Measurements from ENCODE around the gene ZFYVE9. TPM values are rescaled to one million over a fixed set of nuclear protein-coding genes. Genes with fewer than 3 reads are reported as not detected.
"Not testable (repeated sequence)": the region's sequence is repeated elsewhere in the genome, so short reads cannot be mapped to it uniquely, and the experiment has no call there.

Gene ZFYVE9
- polyA plus RNA-seq, 10 donors = 17.4 to 23.0 (median 21.3) TPM

- DNase-seq = no peak
Measured at GRCh38 chr1:52367272-52367671, 225.4 kb downstream of the ZFYVE9 start.

GRCh38 chr1:52368383-52369172 is 226.7 kb downstream of the ZFYVE9 start:
- DNase-seq = peak; percentile 31 to 59 (median 33)

GRCh38 chr1:52369851-52370250 is 228.0 kb downstream of the ZFYVE9 start:
- DNase-seq = not testable (repeated sequence)

GRCh38 chr1:52385376-52385775 is 243.5 kb downstream of the ZFYVE9 start:
- no peak for DNase-seq

- no peak for DNase-seq
Measured at GRCh38 chr1:52386458-52386857, 244.6 kb downstream of the ZFYVE9 start.

GRCh38 chr1:52393174-52393573 is 251.3 kb downstream of the ZFYVE9 start:
- no peak for DNase-seq

Other genes with a start within 250 kb of the ZFYVE9 start
- under 1 TPM; 0.20 to 0.32 (median 0.23) TPM for gene RAB3B, start 151.4 kb upstream of the ZFYVE9 start, polyA plus RNA-seq (ENCODE audit: insufficient read length in 10 of 10)
- gene KTI12, start 108.3 kb upstream of the ZFYVE9 start, polyA plus RNA-seq (ENCODE audit: insufficient read length in 10 of 10) = 1 to 10 TPM; 2.4 to 3.9 (median 3.2) TPM
- 10 to 100 TPM; 30.4 to 49.3 (median 36.7) TPM for gene TXNDC12, start 86.9 kb upstream of the ZFYVE9 start, polyA plus RNA-seq (ENCODE audit: insufficient read length in 10 of 10)
- gene BTF3L4, start 85.8 kb upstream of the ZFYVE9 start, polyA plus RNA-seq (ENCODE audit: insufficient read length in 10 of 10) = 10 to 100 TPM; 64.5 to 84.7 (median 75.4) TPM
- gene CC2D1B, start 224.1 kb downstream of the ZFYVE9 start, polyA plus RNA-seq (ENCODE audit: insufficient read length in 10 of 10) = 10 to 100 TPM; 15.4 to 29.7 (median 20.3) TPM